PC-3 (cell line): Measurements from ENCODE around the gene ADPRHL1.

Experiments
- EZH2 ChIP-seq: fragments of 300-600 bp; sonication (generic); IDR thresholded peaks from one replicate; pipeline ENCODE4 v1.6.1; 2017; ENCODE audit warnings: antibody characterized with exemption, mild to moderate bottlenecking, low read length; ENCODE audit not compliant: unreplicated experiment
- EZH2phosphoT487 ChIP-seq: fragments of 300-600 bp; sonication (generic); IDR thresholded peaks from 2 replicates; pipeline ENCODE4 v1.6.1; 2018; ENCODE audit warnings: mild to moderate bottlenecking, antibody characterized with exemption, low read length, borderline replicate concordance
- TF ChIP-seq, protein P1 (sequence below): fragments of 300-600 bp; sonication (generic); conservative IDR thresholded peaks from 2 replicates; pipeline ENCODE4 v1.5.1; 2017; ENCODE audit warnings: antibody characterized with exemption, low read depth, mild to moderate bottlenecking, low read length

DNA sequence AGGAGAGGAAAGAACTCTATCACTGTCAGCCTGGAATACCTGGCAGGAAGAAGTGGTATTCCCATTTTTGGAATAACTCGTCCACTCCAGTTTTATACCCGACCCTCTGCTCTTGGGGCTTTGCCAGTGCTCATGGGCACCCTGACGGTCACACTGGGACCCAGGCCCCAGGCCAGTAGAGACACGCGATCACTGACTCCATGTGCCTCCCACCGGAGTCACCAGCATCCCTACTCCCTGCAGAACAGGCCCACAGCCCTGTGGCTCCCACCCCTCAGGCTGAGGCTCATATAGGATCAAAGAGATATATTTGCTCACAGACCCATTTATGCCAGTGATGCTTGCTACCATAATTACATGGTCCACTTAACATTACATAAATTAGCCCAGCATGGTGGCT, 92.8 kb downstream of the ADPRHL1 start:
- TF ChIP-seq, protein P1, sequence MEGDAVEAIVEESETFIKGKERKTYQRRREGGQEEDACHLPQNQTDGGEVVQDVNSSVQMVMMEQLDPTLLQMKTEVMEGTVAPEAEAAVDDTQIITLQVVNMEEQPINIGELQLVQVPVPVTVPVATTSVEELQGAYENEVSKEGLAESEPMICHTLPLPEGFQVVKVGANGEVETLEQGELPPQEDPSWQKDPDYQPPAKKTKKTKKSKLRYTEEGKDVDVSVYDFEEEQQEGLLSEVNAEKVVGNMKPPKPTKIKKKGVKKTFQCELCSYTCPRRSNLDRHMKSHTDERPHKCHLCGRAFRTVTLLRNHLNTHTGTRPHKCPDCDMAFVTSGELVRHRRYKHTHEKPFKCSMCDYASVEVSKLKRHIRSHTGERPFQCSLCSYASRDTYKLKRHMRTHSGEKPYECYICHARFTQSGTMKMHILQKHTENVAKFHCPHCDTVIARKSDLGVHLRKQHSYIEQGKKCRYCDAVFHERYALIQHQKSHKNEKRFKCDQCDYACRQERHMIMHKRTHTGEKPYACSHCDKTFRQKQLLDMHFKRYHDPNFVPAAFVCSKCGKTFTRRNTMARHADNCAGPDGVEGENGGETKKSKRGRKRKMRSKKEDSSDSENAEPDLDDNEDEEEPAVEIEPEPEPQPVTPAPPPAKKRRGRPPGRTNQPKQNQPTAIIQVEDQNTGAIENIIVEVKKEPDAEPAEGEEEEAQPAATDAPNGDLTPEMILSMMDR, result no peak
- TF ChIP-seq EZH2 (no peak), EZH2phosphoT487 (no peak)
